Measurements from ENCODE around the gene METTL4.

METTL4 gene

GRCh38 chr18:2502394-2502793 lies 68.9 kb downstream of the METTL4 start:
- Histone ChIP-seq H3K4me3 (ENCODE audit: insufficient read depth in 1 of 2, low read depth in 1 of 2, low read length in 2 of 2) (no peak overlapping the region), H3K14ac (ENCODE audit: low read length in 2 of 2) (no peak overlapping the region), H3K4ac (ENCODE audit: low read depth in 1 of 2, low read length in 2 of 2) (no peak overlapping the region), H3K9ac (ENCODE audit: low read length) (no peak overlapping the region), H3K9me3 (ENCODE audit: control insufficient read depth, low read length) (no peaks in the 10 kb centered on the region), H3K4me1 (ENCODE audit: control insufficient read depth, insufficient read depth, low read depth, low read length) (no peaks in the 10 kb centered on the region), H2BK120ac (ENCODE audit: low read depth, low read length) (no peak overlapping the region), H4K8ac (ENCODE audit: low read length) (no peak overlapping the region), H3K4me2 (ENCODE audit: low read length, poor library complexity, severe bottlenecking) (no peak overlapping the region), H2BK12ac (ENCODE audit: low read length in 2 of 2) (no peak overlapping the region), H3K79me1 (replicated peaks; ENCODE audit: low read length, poor library complexity, severe bottlenecking) (no peaks in the 10 kb centered on the region), H2AFZ (ENCODE audit: low read depth, low read length) (no peak overlapping the region), H4K91ac (ENCODE audit: low read length) (no peak overlapping the region), H3K18ac (ENCODE audit: low read depth in 1 of 2, low read length in 2 of 2) (no peak overlapping the region), H3K36me3 (ENCODE audit: control insufficient read depth in 1 of 2, insufficient read depth in 2 of 2, low read depth in 1 of 2, low read length in 2 of 2) (no peaks in the 10 kb centered on the region), H2BK15ac (ENCODE audit: low read depth, poor library complexity, severe bottlenecking) (no peak overlapping the region), H3K27ac (ENCODE audit: low read length, poor library complexity, severe bottlenecking) (no peak overlapping the region), H2BK5ac (ENCODE audit: low read depth, low read length, poor library complexity, severe bottlenecking) (no peak overlapping the region), H3K27me3 (ENCODE audit: control insufficient read depth in 1 of 2, insufficient read depth in 1 of 2, low read length in 2 of 2) (no peaks in the 10 kb centered on the region), H3K23ac (ENCODE audit: low read length in 2 of 2) (no peak overlapping the region), H2AK5ac (ENCODE audit: low read length, severe bottlenecking) (no peak overlapping the region)
- WGBS, result 47% methylated on average over 3 of the region's 3 CpGs
- DNase-seq, result no peak

GRCh38 chr18:2497797-2498196 lies 73.5 kb downstream of the METTL4 start:
- Histone ChIP-seq H2BK15ac (ENCODE audit: low read depth, poor library complexity, severe bottlenecking) (no peak overlapping the region), H4K8ac (ENCODE audit: low read length) (no peak overlapping the region), H3K14ac (ENCODE audit: low read length in 2 of 2) (no peak overlapping the region), H2BK120ac (ENCODE audit: low read depth, low read length) (no peak overlapping the region), H3K9me3 (ENCODE audit: control insufficient read depth, low read length) (no peaks in the 10 kb centered on the region), H3K9ac (ENCODE audit: low read length) (no peak overlapping the region), H3K4me3 (ENCODE audit: insufficient read depth in 1 of 2, low read depth in 1 of 2, low read length in 2 of 2) (no peak overlapping the region), H3K4ac (ENCODE audit: low read depth in 1 of 2, low read length in 2 of 2) (no peak overlapping the region), H2AK5ac (ENCODE audit: low read length, severe bottlenecking) (no peak overlapping the region), H3K27ac (ENCODE audit: low read length, poor library complexity, severe bottlenecking) (no peak overlapping the region), H3K18ac (ENCODE audit: low read depth in 1 of 2, low read length in 2 of 2) (no peak overlapping the region), H3K4me2 (ENCODE audit: low read length, poor library complexity, severe bottlenecking) (no peak overlapping the region), H3K27me3 (ENCODE audit: control insufficient read depth in 1 of 2, insufficient read depth in 1 of 2, low read length in 2 of 2) (no peaks in the 10 kb centered on the region), H4K91ac (ENCODE audit: low read length) (no peak overlapping the region), H3K23ac (ENCODE audit: low read length in 2 of 2) (no peak overlapping the region), H3K4me1 (ENCODE audit: control insufficient read depth, insufficient read depth, low read depth, low read length) (no peaks in the 10 kb centered on the region), H2BK5ac (ENCODE audit: low read depth, low read length, poor library complexity, severe bottlenecking) (no peak overlapping the region), H3K79me1 (replicated peaks; ENCODE audit: low read length, poor library complexity, severe bottlenecking) (no peaks in the 10 kb centered on the region), H2BK12ac (ENCODE audit: low read length in 2 of 2) (no peak overlapping the region), H3K36me3 (ENCODE audit: control insufficient read depth in 1 of 2, insufficient read depth in 2 of 2, low read depth in 1 of 2, low read length in 2 of 2) (no peaks in the 10 kb centered on the region), H2AFZ (ENCODE audit: low read depth, low read length) (no peak overlapping the region)
- no peak for DNase-seq
- WGBS, result 79% methylated on average over 3 of the region's 3 CpGs

- no peak overlapping the region for H3K4me2 ChIP-seq (ENCODE audit: low read length, poor library complexity, severe bottlenecking)
- H3K9ac ChIP-seq (ENCODE audit: low read length), result no peak overlapping the region
- no peaks in the 10 kb centered on the region for H3K79me1 ChIP-seq (replicated peaks; ENCODE audit: low read length, poor library complexity, severe bottlenecking)
- WGBS, result no CpG with 5 or more reads among the region's 1 CpG
- no peaks in the 10 kb centered on the region for H3K36me3 ChIP-seq (ENCODE audit: control insufficient read depth in 1 of 2, insufficient read depth in 2 of 2, low read depth in 1 of 2, low read length in 2 of 2)
- H4K8ac ChIP-seq (ENCODE audit: low read length), result no peak overlapping the region
- no peak overlapping the region for H3K18ac ChIP-seq (ENCODE audit: low read depth in 1 of 2, low read length in 2 of 2)
- no peaks in the 10 kb centered on the region for H3K9me3 ChIP-seq (ENCODE audit: control insufficient read depth, low read length)
- no peak overlapping the region for H2AK5ac ChIP-seq (ENCODE audit: low read length, severe bottlenecking)
- H3K23ac ChIP-seq (ENCODE audit: low read length in 2 of 2), result no peak overlapping the region
- H3K4ac ChIP-seq (ENCODE audit: low read depth in 1 of 2, low read length in 2 of 2), result no peak overlapping the region
- H3K4me1 ChIP-seq (ENCODE audit: control insufficient read depth, insufficient read depth, low read depth, low read length), result peaks cover 1% of the 10 kb centered on the region
- H2BK5ac ChIP-seq (ENCODE audit: low read depth, low read length, poor library complexity, severe bottlenecking), result no peak overlapping the region
- no peak overlapping the region for H2BK15ac ChIP-seq (ENCODE audit: low read depth, poor library complexity, severe bottlenecking)
- DNase-seq, result no peak
- H3K14ac ChIP-seq (ENCODE audit: low read length in 2 of 2), result no peak overlapping the region
- H4K91ac ChIP-seq (ENCODE audit: low read length), result no peak overlapping the region
- no peak overlapping the region for H2BK120ac ChIP-seq (ENCODE audit: low read depth, low read length)
- H2BK12ac ChIP-seq (ENCODE audit: low read length in 2 of 2), result no peak overlapping the region
- H2AFZ ChIP-seq (ENCODE audit: low read depth, low read length), result no peak overlapping the region
- H3K4me3 ChIP-seq (ENCODE audit: insufficient read depth in 1 of 2, low read depth in 1 of 2, low read length in 2 of 2), result no peak overlapping the region
- H3K27ac ChIP-seq (ENCODE audit: low read length, poor library complexity, severe bottlenecking), result no peak overlapping the region
- H3K27me3 ChIP-seq (ENCODE audit: control insufficient read depth in 1 of 2, insufficient read depth in 1 of 2, low read length in 2 of 2), result no peaks in the 10 kb centered on the region
Measured at GRCh38 chr18:2495381-2495780, 75.9 kb downstream of the METTL4 start.

DNA sequence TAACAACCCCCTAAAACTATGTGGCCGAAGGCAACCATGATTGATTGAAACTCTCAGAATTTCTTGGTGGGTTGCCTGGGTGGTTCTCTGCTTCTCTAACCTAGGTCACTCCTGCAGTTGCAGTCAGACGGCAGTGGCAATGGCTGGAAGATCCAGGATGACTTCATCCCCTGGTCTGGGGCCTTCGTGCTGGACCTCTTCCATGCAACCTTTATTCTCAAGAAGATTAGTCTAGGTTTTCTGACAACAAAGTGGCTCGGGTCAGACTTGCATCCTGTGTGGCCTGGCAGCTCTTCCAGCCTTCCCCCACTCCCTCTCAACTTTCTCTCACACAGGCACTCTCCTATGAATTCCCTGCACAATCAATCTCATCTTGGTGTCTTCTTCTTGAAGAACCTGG lies 76.4 kb downstream of the METTL4 start:
- no peak overlapping the region for H4K91ac ChIP-seq (ENCODE audit: low read length)
- no peak overlapping the region for H3K4me3 ChIP-seq (ENCODE audit: insufficient read depth in 1 of 2, low read depth in 1 of 2, low read length in 2 of 2)
- no peaks in the 10 kb centered on the region for H3K36me3 ChIP-seq (ENCODE audit: control insufficient read depth in 1 of 2, insufficient read depth in 2 of 2, low read depth in 1 of 2, low read length in 2 of 2)
- H3K9ac ChIP-seq (ENCODE audit: low read length), result no peak overlapping the region
- no peak overlapping the region for H3K14ac ChIP-seq (ENCODE audit: low read length in 2 of 2)
- H4K8ac ChIP-seq (ENCODE audit: low read length), result no peak overlapping the region
- no peak overlapping the region for H3K18ac ChIP-seq (ENCODE audit: low read depth in 1 of 2, low read length in 2 of 2)
- no peaks in the 10 kb centered on the region for H3K9me3 ChIP-seq (ENCODE audit: control insufficient read depth, low read length)
- no peak overlapping the region for H3K4ac ChIP-seq (ENCODE audit: low read depth in 1 of 2, low read length in 2 of 2)
- no peak overlapping the region for H3K23ac ChIP-seq (ENCODE audit: low read length in 2 of 2)
- H3K27me3 ChIP-seq (ENCODE audit: control insufficient read depth in 1 of 2, insufficient read depth in 1 of 2, low read length in 2 of 2), result no peaks in the 10 kb centered on the region
- no peak overlapping the region for H2BK12ac ChIP-seq (ENCODE audit: low read length in 2 of 2)
- peaks cover 1% of the 10 kb centered on the region for H3K4me1 ChIP-seq (ENCODE audit: control insufficient read depth, insufficient read depth, low read depth, low read length)
- no peak overlapping the region for H2BK15ac ChIP-seq (ENCODE audit: low read depth, poor library complexity, severe bottlenecking)
- H3K27ac ChIP-seq (ENCODE audit: low read length, poor library complexity, severe bottlenecking), result no peak overlapping the region
- DNase-seq, result no peak
- no peak overlapping the region for H3K4me2 ChIP-seq (ENCODE audit: low read length, poor library complexity, severe bottlenecking)
- no peak overlapping the region for H2AFZ ChIP-seq (ENCODE audit: low read depth, low read length)
- no peak overlapping the region for H2AK5ac ChIP-seq (ENCODE audit: low read length, severe bottlenecking)
- 62% methylated on average over 4 of the region's 4 CpGs for WGBS
- H3K79me1 ChIP-seq (replicated peaks; ENCODE audit: low read length, poor library complexity, severe bottlenecking), result no peaks in the 10 kb centered on the region
- H2BK5ac ChIP-seq (ENCODE audit: low read depth, low read length, poor library complexity, severe bottlenecking), result no peak overlapping the region
- H2BK120ac ChIP-seq (ENCODE audit: low read depth, low read length), result no peak overlapping the region
